Left lung (tissue), 10 donors: Measurements from ENCODE around the gene WWOX. TPM values are rescaled to one million over a fixed set of nuclear protein-coding genes. Genes with fewer than 3 reads are reported as not detected.

Experiments used
- ATAC-seq: fragments of 200-7000 bp; cut with Tn5 transposase; one replicate; pipeline ENCODE4 v1.9.1; 2020; ENCODE audit warnings: moderate library complexity
- DNase-seq, 4 donors: peaks; one replicate each; pipeline ENCODE4 v3.0.0-alpha.2; 2013 to 2020
- H3K27ac ChIP-seq, 2 donors: fragments of 200-600 bp; sonication (generic) in 1 of 2; one replicate each; pipeline versions ENCODE4 v1.5.0 to v1.8.0; 2020 to 2021
- H3K27me3 ChIP-seq, 2 donors: fragments of 200-600 bp; sonication (generic) in 1 of 2; one replicate each; pipeline versions ENCODE4 v1.5.0 to v1.8.0; 2020 to 2021
- H3K36me3 ChIP-seq, 2 donors: fragments of 200-600 bp; sonication (generic) in 1 of 2; one replicate each; pipeline versions ENCODE4 v1.5.0 to v1.8.0; 2020 to 2021
- H3K4me1 ChIP-seq, 2 donors: fragments of 200-600 bp; one replicate each; pipeline ENCODE4 v1.8.0; 2021
- H3K4me3 ChIP-seq, 2 donors: fragments of 200-600 bp; sonication (generic) in 1 of 2; one replicate each; pipeline versions ENCODE4 v1.5.0 to v1.8.0; 2020 to 2021; ENCODE audit warnings: mild to moderate bottlenecking in 1 of 2
- H3K9me3 ChIP-seq, 2 donors: fragments of 200-600 bp; sonication (generic) in 1 of 2; one replicate each; pipeline versions ENCODE4 v1.5.0 to v1.8.0; 2020 to 2021
- CTCF ChIP-seq, 2 donors: fragments of 200-600 bp; sonication (generic) in 1 of 2; IDR thresholded peaks; one replicate each; pipeline versions ENCODE4 v1.5.0 to v1.8.0; 2021; ENCODE audit warnings: antibody characterized with exemption in 2 of 2
- intact Hi-C, 2 donors: fragments of 100-400 bp; cut with DNase I; formaldehyde crosslinking; loops; one replicate each; pipeline versions ENCODE4 v1.11.2 to v1.14.2; 2022
- polyA plus RNA-seq, 6 donors: library from polyadenylated mRNA; unstranded; fragments of 120-200 nt; gene quantifications; one replicate each; pipeline ENCODE4 v1.2.1, GENCODE V29; 2013; ENCODE audit not compliant: insufficient read length in 6 of 6
- total RNA-seq, 2 donors: library from RNA; stranded (reverse); fragmentation: NEBNext Ultra II Directional; extraction: Animal tissue kit (Norgen Biotek cat#: 25700); gene quantifications; one replicate each; pipeline ENCODE4 v1.2.1, GENCODE V29; 2021
- donor health status: DM: no; HTN: yes; CAD: no.
- donor health status: DM: no; HTN: no; CAD: no.

Gene WWOX
- total and polyA plus RNA-seq, 8 donors: 17.2 to 40.3 (median 30.8) TPM

- Histone ChIP-seq H3K4me3 (no peak overlapping the region), H3K27ac (no peak overlapping the region), H3K4me1 (no peaks in the 10 kb centered on the region), H3K36me3 (no peaks in the 10 kb centered on the region), H3K27me3 (peaks cover 0 to 6% of the 10 kb centered on the region in 2 donors), H3K9me3 (no peaks in the 10 kb centered on the region)
- no peak for ATAC-seq
- intact Hi-C loops: no loop called here
- no peak for TF ChIP-seq CTCF (IDR thresholded peaks at IDR 0.05)
- DNase-seq: no peak
These were observed 977.9 kb downstream of the WWOX start for GRCh38 chr16:79077346-79077745.

GRCh38 chr16:79079656-79080420, 980.4 kb downstream of the WWOX start:
- peaks cover 0 to 11% of the 10 kb centered on the region in 2 donors for H3K4me1 ChIP-seq
- no peaks in the 10 kb centered on the region for H3K9me3 ChIP-seq
- H3K27ac ChIP-seq: no peak overlapping the region
- no peaks in the 10 kb centered on the region for H3K36me3 ChIP-seq
- no peak overlapping the region for H3K4me3 ChIP-seq
- DNase-seq (no peak), ATAC-seq (no peak)
- peaks cover 0 to under 1% of the 10 kb centered on the region in 2 donors for H3K27me3 ChIP-seq
- intact Hi-C loops: no loop called here
- TF ChIP-seq CTCF (IDR thresholded peaks at IDR 0.05): no peak

- DNase-seq (no peak), ATAC-seq (no peak)
- TF ChIP-seq CTCF (IDR thresholded peaks at IDR 0.05): no peak
- no peaks in the 10 kb centered on the region for H3K36me3 ChIP-seq
- H3K27ac ChIP-seq: no peak overlapping the region
- H3K9me3 ChIP-seq: no peaks in the 10 kb centered on the region
- intact Hi-C loops: no loop called here
- peaks cover 0 to 11% of the 10 kb centered on the region in 2 donors for H3K4me1 ChIP-seq
- H3K27me3 ChIP-seq: no peaks in the 10 kb centered on the region
- H3K4me3 ChIP-seq: no peak overlapping the region
These were observed 982.0 kb downstream of the WWOX start for GRCh38 chr16:79081297-79082066.

- DNase-seq: no peak
- no peak for ATAC-seq
- no peak overlapping the region for H3K27ac ChIP-seq
- no peak overlapping the region for H3K4me3 ChIP-seq
- no peak for TF ChIP-seq CTCF (IDR thresholded peaks at IDR 0.05)
- intact Hi-C loops: no loop called here
- peaks cover 0 to 11% of the 10 kb centered on the region in 2 donors for H3K4me1 ChIP-seq
- no peaks in the 10 kb centered on the region for H3K9me3 ChIP-seq
- no peaks in the 10 kb centered on the region for H3K27me3 ChIP-seq
- no peaks in the 10 kb centered on the region for H3K36me3 ChIP-seq
These were observed 983.5 kb downstream of the WWOX start for GRCh38 chr16:79082970-79083369.
